Esophagus squamous epithelium (tissue), 4 donors: ENCODE results near the gene CD276.
"Not testable (repeated sequence)": the region's sequence is repeated elsewhere in the genome, so short reads cannot be mapped to it uniquely, and the experiment has no call there.

Experiments used
- POLR2A ChIP-seq, 4 donors: fragments of 450-650 bp; IDR thresholded peaks; one replicate each; pipeline ENCODE4 v1.6.1; 2017; ENCODE audit warnings: antibody characterized with exemption in 4 of 4, mild to moderate bottlenecking in 4 of 4, moderate library complexity in 3 of 4
- TF ChIP-seq, protein P1 (sequence below), 6 experiments: fragments of 450-650 bp in 4 of 6; fragments of 200-600 bp in 2 of 6; sonication (generic) in 2 of 6; IDR thresholded peaks; one replicate each; pipeline ENCODE4 v1.5.1; 2016 to 2019; ENCODE audit warnings: antibody characterized with exemption in 6 of 6, mild to moderate bottlenecking in 4 of 6, moderate library complexity in 4 of 6

DNA sequence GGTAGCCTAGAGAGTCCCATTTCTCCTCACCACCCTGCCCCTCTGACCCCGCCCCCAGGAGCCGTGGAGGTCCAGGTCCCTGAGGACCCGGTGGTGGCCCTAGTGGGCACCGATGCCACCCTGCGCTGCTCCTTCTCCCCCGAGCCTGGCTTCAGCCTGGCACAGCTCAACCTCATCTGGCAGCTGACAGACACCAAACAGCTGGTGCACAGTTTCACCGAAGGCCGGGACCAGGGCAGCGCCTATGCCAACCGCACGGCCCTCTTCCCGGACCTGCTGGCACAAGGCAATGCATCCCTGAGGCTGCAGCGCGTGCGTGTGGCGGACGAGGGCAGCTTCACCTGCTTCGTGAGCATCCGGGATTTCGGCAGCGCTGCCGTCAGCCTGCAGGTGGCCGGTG is 19.4 kb downstream of the CD276 start:
- TF ChIP-seq POLR2A (IDR thresholded peaks at IDR 0.05): not testable (repeated sequence)
- TF ChIP-seq, protein P1, sequence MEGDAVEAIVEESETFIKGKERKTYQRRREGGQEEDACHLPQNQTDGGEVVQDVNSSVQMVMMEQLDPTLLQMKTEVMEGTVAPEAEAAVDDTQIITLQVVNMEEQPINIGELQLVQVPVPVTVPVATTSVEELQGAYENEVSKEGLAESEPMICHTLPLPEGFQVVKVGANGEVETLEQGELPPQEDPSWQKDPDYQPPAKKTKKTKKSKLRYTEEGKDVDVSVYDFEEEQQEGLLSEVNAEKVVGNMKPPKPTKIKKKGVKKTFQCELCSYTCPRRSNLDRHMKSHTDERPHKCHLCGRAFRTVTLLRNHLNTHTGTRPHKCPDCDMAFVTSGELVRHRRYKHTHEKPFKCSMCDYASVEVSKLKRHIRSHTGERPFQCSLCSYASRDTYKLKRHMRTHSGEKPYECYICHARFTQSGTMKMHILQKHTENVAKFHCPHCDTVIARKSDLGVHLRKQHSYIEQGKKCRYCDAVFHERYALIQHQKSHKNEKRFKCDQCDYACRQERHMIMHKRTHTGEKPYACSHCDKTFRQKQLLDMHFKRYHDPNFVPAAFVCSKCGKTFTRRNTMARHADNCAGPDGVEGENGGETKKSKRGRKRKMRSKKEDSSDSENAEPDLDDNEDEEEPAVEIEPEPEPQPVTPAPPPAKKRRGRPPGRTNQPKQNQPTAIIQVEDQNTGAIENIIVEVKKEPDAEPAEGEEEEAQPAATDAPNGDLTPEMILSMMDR (IDR thresholded peaks at IDR 0.05): not testable (repeated sequence)
